Stimulated activated CD4-positive, alpha-beta T cell treated with anti-CD3 and anti-CD28 coated beads, Interleukin-1b, Interleukin-23, amount 100 ng/mL, for 48 hours (primary cell): ENCODE data around the gene BRPF3.

Source experiments
- DNase-seq: peaks from one replicate; pipeline ENCODE4 v3.0.0-alpha.2; 2020

Gene BRPF3

DNA sequence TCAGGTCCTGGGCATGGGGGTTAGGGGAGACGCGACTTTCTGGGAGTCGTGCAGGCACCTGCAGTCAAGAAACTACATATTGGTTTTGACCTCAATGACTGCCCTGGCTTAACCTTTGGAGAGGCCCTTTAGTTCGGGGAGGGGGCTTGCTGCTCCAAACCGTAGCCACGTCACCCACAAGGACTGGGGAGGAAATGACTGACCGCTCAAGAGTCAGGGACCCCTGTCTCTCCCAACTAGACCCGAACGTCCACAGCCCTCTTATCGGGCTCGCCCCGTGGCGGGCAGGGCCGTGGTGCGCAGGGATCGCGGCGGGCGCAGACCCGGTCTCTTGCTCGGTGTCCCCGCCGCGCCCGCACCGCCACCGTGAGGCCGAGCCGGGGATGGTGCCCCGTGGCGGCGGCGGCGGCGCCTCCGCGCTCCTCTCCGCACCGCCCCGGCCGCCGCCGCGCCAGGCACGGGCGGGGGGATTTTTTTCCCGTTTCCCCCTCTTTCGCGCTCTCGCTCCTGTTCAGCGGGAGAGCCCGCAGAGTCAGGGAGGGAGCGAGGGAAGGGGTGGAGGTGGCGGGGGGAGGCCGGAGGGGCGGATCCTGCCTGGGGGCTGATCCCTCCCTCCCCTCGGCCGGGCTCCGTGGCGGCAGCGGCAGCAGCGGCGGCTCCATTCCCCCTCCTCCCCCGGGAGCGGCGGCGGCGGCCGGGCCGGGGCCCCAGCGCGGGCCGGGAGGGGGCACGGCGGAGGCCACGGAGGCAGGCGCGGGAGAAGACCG lies at the start of gene BRPF3:
Gene BRPF3 (plus strand): TSS at position 632 of the 767 bp plus-strand sequence. CDS start 3,579 bp downstream, outside the sequence.
- peak; percentile 71 for DNase-seq

DNA sequence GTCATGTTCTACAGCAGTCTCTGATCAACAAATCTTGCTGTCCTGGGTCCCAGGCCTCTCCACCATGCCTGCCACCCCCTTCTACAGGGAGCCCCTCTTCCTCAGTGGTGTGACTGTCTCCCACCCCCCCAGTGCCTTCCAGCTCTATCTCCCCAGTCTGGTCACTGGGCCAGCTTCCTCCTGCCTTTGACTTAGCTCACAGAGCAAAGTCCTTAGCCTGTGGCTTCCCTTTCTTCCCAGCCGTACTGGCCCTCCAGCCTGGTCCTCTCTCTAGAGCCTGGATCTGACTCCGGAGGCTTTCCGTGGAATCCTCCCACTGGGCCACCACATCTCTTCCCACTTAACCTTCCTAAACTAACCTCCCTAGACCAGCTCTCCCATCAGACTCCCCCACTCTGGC lies 49.2 kb upstream of the BRPF3 start:
- DNase-seq, result no peak

DNA sequence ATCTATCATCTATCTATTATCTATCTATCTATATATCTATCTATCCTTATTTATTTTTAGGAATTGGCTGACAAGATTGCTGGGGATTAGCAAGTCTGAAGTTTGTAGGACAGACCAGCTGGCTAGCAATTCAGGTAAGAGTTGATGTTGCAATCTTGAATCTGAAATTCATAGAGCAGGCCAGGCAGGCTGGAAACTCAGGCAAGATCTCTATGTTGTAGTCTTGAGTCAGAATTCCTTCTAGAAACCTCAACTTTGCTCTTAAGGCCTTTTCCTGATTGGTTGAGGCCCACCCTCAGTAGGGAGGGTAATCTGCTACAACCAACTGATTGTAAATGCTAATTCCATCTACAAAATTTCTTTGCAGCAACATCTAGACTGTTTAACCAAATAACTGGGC lies 47.1 kb upstream of the BRPF3 start:
- DNase-seq, result no peak

DNA sequence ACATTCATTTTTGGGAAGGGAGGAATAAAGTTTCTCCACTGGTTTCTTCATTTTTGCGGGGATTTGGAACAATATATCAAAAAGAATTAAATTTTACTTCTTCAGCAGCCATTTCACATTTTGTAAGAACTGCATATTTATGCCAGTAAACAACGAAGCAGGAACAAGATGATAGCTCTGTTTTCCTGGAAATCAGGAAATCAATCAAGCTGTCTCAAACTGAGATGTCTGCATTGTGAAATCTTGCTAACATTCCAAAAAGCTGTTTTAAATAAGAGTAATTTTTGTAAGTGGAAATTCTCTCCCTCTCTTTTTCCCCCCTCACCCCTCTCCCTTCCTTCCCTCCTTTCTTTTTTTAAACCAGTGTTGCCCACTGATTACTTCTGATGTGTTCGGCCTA lies 46.3 kb upstream of the BRPF3 start:
- DNase-seq, result no peak

DNA sequence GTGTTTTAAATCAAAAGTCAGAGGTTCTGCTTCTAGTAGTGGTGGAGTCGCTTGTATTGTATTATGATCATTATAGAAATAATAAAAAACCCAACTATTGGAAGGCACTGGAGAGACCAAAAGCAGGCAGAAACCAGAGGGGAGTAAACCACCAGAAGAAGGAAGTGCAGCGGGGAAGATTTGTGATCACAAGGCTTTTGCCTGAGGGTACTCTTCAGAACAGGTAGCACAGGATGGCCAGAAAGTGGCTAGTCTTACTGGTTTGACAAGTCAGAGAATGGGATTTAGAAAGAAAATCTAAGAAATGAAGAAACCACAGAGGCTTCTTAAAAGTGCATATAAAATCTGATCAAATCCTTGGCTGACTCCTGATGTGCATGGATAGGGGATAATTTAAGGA lies 42.3 kb upstream of the BRPF3 start:
- DNase-seq, result no peak

DNA sequence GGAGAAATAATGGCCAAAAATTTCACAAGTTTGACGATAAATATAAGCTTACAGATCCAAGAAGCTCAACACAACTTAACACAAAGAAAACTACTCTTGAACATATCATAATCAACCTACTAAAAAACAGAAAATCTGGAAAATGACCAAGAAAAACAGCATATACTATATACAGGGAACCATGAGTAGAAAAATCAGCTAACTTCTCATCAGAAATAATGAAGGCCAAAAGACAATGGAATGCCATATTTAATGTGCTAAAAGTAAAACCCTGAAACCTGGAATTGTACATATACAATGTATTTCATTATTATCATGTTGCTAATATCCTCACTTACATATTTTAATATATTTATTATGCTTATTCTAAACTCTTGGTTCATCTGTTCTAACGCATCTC lies 40.9 kb upstream of the BRPF3 start:
- DNase-seq, result no peak

DNA sequence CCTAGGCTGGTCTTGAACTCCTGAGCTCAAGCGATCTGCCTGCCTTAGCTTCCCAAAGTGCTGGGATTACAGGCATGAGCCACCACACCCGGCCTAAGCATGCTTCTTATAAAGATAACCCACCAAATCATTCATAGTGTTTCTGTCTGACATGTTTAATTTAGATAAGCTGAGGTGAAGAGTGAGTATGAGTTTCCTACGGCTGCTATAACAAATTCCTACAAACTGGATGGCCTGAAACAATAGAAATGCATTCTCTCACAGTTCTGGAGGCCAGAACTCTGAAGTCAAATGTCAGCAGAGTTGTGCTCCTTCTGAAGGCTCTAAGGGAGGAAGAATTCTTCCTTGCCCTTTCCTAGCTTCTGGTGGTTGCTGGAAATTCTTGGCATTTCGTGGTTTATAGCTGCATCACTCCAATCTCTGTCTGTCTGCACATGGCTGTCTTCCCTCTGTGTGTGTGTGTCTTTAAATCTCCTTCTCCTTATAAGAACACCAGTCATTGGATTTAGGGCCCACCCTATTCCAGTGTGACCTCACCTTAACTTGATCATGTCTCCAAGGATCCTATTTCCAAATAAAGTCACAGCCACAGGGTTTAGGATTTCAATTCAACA lies 36.3 kb upstream of the BRPF3 start:
- no peak for DNase-seq

DNA sequence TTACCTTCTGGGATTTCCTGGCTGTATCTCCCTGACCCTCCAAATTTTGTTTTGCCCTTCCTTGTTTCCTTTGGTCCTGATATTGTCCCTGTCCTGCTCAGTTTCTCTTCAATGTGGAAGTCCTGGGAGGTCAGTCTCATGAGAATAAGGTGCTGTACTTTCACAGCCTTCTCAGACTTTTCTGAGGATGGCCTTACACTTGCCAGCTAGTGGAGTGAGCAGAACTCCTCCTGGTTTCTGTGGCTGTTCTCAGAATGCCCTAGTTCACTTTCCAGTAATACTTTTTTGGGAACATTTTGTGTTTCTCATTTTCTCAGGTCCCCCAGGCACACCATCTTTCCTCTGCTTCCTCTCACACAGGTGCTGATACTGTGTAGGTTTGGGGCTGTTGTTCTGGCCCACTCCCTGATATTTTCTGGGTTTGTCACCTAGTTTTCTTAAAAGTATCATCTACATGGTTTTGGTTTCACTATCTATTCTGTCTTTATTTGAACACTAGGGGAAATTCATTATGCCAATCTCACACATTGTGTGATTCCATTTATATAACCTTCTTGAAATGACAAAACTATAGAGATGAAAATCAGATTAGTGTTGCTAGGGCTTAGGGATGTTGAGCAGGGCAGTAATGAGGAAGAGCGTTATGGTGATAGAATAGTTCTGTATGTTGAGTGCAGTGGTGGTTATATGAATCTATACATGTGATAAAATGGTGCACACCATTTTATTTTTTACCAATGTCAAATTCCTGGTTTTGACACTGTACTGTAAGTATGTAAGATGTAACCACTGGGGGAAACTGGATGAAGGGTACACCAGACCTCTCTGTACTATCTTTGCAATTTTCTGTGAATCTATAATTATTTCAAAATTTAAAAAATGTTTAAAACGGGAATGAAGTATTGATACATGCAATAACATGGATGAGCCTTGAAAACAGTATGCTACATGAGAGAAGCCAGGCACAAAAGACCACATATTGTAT lies 27.2 kb upstream of the BRPF3 start:
- DNase-seq, result no peak

DNA sequence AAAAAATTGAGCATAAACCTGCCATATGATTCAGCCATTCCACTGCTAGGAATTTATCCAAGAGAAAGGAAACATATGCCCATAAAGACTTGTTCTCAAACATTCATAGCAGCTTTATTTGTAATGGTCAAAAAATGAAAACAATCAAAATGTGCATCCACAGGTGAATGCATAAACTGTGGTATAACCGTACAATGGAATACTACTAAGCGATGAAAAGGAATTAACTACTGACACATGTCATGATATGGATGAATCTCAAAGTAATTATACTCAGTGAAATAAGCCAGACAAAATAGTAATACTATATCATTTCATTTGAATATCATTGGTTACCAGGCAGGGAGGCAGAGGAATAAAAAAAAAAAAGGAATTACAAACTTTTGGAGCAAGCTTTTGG lies 25.8 kb upstream of the BRPF3 start:
- no peak for DNase-seq

DNA sequence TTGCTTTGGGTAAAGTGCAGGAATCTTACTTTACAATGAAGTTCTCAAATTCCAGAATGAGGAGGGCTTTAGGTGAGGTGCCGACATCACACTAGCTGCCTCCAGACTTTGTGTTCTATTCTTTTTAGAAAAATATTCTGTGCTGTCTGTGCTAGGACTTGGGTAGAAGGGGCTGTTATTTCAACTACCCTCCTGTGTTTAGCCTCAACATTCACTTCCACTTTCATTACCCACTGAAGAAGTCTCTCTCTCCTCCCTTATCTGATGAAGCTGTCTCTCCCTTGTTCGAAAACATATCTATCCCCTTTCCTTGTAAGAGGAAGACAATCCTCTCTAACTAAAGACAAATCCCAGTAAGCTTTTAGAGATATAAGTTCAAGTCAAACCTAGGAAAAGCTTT lies 25.0 kb upstream of the BRPF3 start:
- DNase-seq, result no peak

DNA sequence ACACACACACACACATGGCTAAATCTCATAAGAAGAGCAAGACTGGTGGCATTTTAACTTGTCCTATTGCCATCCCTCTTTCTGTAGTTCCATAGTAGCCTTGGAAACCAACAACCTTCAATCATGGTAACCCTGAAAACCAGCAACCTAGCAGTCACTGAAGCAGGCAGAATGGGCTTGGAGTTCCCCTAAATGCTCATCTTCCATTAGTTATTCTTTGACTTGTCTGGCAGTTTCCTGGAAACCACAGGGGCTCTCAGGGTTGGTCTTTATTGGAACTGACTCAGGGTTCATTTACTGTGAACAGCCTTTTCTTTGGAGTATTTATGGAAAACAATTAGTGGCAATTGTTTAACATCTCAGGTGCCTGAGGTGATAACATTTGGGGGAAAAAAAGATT lies 19.4 kb upstream of the BRPF3 start:
- peak; percentile 30 for DNase-seq

DNA sequence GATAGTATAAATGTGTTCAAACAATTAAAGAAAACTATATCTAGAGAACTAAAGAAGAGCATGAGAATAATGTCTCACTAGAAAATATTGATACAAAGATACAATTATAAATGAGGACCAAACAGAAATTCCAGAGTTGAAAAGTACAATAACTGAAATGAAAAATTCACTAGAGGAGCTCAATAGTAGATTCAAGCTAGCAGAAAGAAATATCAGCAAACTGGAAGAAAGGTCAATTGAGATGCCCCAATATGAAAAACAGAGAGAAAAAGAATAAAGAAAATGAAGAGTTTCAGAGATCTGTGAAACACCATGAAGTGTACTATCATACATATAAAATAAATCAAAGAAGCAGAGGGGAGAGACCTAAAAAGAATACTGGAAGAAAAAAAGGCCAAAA lies 18.0 kb upstream of the BRPF3 start:
- no peak for DNase-seq

DNA sequence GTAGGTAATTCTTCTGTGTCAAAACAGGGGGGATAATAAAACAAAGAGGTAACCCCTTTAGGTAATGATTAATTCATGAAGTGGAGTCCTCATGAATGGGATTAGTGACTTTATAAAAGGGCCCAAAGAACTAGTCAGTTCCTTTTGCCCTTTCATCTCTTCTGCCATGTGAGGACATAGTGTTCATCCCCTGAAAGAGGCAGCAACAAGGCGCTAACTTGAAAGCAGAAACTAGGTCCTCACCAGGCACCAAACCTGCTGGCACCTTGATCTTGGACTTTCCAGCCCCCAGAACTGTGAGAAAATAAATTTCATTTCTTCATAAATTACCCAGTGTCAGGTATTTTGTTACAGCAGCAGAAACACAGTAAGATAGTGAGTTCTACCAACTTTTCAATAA lies 16.4 kb upstream of the BRPF3 start:
- no peak for DNase-seq

DNA sequence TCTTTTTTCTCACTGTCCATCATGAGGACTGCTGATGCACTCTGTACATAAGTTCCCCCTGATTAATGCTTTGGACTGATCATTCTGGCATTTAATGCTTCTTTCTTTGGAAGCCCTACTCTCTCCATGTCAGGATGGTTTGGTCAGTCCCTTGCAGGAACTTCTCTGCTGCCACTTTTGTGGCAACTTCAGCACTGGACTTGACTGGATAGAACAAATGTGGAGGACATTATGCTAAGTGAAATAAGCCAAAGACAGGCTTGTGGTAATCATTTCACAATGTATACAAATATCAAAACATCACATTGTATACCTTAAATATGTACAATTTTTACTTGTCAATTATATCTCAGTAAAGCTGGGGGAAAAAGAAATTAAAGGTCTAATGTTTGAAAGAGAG lies 12.2 kb upstream of the BRPF3 start:
- no peak for DNase-seq

DNA sequence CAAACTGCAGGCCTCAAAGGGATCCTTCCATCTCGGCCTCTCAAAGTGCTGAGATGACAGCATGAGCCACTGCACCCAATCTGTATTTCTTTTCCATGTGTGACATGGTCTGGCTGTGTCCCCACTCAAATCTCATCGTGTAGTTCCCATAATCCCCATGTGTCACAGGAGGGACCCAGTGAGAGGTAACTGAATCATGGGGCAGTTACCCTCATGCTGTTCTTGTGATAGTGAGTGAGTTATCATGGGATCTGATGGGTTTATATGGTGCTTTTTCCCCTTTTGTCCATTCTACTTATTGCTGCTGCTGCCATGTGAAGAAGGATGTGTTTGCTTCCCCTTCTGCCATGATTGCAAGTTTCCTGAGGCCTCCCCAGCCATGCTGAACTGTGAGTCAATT lies 10.3 kb upstream of the BRPF3 start:
- DNase-seq, result no peak

DNA sequence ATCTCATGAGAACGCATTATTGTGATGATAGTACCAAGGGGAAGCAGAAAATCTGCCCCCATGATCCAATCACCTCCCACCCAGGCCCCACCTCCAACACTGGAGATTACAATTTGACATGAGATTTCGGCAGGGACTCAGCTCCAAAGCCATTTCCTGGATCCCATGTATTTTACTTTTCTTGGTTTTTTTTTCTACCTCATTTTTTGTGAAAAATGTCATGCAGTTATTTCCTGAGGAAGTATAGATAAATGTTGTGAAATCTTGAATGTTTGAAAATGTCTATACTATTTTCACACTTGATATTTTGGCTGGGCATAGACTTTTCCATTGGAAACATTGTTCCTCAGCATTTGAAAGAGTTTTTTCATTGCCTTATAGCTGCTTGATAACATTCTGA lies 9.1 kb upstream of the BRPF3 start:
- no peak for DNase-seq

DNA sequence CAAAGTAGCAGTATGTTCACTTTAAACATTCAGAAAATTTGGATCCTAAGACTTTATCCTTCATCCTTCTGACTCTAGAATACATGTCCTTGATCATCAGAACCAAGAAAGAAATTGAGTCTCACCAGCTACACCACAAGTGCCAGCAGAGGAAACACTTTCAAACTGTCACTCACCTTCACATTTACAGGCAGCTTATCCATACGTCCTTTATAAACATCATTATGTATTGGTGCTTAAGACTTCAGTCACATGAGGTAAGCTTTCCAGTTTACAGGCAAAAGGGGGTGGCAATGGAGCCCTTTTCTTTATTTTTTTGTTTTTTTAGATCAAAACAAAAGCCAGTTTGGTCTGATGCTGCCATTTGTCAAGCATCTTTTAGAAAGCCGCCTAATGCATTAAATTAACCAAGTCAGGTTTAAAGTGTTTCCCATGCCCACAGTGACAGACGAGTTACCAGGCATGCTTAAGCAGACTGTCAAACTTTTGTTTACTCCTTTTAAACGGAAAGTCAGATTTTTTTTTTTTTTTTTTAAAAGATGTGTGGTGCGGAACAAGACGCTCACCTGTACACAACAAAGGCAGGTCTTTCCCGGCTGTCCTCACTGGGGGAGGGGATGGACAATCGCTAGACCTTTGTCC lies 952 bp upstream of the BRPF3 start:
- DNase-seq, result no peak

DNA sequence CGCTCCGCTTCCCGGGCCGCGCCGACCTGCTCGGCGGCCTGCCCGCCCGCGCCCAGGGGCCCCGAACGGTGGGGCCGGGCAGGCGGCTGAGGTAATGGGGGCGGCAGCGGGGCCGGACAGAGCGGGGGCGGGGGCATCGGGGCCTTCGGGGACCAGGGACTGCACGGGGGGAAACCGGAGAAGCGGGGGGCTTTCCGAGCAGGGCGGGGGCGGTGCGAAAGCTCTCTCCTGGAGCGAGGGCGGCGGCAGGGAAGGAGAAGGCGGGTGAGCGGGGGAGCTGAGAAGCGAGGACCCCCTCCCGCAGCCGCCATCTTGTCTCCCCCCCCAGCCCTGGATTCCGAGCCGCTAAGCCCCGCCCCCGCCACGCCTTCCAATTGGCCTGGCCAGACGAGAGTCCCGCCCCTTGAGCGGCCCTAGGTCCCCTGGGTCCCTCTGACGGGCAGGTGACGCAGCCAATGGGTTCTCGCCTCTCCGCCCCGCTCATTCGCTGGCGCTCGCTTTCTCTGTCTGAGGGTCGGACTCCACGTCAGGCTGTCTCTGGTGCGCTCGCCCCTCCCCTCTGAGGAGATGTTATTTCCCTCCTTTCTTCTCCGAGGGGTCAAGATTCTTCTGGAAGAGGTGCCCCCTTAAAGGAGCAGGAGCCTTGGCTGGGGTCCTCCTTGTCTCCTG lies 470 bp downstream of the BRPF3 start:
- peak; percentile 100 for DNase-seq

DNA sequence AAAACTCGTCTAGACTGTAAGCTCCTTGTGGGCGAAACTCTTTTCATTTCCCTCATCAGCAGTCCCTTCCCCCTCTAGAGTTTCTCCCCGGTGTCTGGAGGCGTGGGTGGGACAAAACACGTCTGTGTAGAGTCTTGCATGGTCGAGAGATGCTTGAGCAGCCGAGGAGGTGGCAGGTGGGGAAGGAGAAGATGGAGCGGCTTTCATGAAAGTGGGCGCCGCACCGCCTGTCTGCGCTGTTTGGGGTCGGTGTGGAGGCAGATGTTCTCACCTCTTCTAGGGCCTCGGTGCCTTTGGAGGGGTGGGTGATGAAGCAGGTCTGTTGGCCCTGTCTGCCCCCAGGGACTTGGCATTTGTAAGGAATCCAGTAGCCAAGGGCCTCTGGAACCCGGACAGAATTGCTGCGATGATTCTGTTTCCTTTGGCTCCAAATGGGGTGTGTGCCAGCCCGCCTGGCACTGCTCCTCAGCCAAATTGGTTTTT lies 1.2 kb downstream of the BRPF3 start:
- no peak for DNase-seq

DNA sequence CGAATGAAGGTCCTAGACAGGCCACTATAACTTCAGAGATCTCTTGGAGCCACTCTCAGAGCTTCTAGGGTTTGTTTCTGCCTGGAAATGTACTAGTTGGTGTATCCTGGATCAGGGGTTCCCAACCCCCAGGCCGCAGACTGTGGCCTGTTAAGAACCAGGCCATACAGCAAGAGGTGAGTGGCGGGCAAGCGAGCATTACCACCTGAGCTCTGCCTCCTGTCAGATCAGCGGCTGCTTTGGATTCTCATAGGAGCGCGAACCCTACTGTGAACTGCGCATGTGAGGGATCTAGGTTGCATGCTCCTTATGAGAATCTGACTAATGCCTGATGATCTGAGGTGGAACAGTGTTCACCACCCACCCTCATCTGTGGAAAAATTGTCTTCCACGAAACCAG lies 2.4 kb downstream of the BRPF3 start:
- DNase-seq, result no peak

DNA sequence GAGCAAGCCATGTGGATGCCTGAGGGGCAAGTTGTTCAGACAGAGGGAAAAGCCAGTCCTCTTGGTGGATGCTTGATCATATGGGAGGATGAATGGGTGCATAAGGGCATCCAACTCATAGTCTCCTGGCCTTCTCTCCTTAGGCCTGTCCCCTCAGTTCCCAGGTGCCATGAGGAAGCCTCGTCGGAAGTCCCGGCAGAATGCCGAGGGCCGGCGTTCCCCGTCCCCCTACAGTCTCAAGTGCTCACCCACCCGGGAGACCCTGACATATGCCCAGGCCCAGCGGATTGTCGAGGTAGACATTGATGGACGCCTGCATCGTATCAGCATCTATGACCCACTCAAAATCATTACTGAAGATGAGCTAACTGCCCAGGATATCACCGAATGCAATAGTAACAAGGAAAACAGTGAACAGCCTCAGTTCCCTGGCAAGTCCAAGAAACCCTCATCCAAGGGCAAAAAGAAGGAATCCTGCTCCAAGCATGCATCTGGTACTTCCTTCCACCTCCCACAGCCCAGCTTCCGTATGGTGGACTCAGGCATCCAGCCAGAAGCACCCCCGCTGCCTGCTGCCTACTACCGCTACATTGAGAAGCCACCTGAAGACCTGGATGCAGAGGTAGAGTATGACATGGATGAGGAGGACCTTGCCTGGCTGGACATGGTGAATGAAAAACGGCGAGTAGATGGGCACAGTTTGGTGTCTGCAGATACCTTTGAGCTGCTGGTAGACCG lies 3.8 kb downstream of the BRPF3 start:
- DNase-seq, result no peak
